Adipocyte (in vitro differentiated cells): ENCODE results near the gene SRCIN1.
"Not testable (repeated sequence)": the region's sequence is repeated elsewhere in the genome, so short reads cannot be mapped to it uniquely, and the experiment has no call there.

Experiments used
- DNase-seq: peaks from one replicate; pipeline ENCODE4 v3.0.0-alpha.2; 2015; ENCODE audit warnings: low read depth
- H3K27me3 ChIP-seq: replicated peaks from 2 replicates; pipeline ENCODE4 v1.7.0; 2013; ENCODE audit warnings: mild to moderate bottlenecking, low read length, moderate library complexity; ENCODE audit not compliant: control insufficient read depth, insufficient read depth
- H3K36me3 ChIP-seq: 2 replicates; pipeline ENCODE4 v1.7.0; 2013; ENCODE audit warnings: low read length, mild to moderate bottlenecking, moderate library complexity; ENCODE audit not compliant: control insufficient read depth, insufficient read depth, severe bottlenecking
- H3K4me1 ChIP-seq: 2 replicates; pipeline ENCODE4 v1.7.0; 2013; ENCODE audit warnings: mild to moderate bottlenecking, low read length, moderate library complexity; ENCODE audit not compliant: control insufficient read depth, insufficient read depth
- H3K4me3 ChIP-seq: 2 replicates; pipeline ENCODE4 v1.7.0; 2013; ENCODE audit warnings: mild to moderate bottlenecking, low read length, moderate library complexity
- H3K9ac ChIP-seq: 2 replicates; pipeline ENCODE4 v1.7.0; 2013; ENCODE audit warnings: mild to moderate bottlenecking, low read length, moderate library complexity
- H3K9me3 ChIP-seq: 2 replicates; pipeline ENCODE4 v1.7.0; 2013; ENCODE audit warnings: mild to moderate bottlenecking, low read length, moderate library complexity; ENCODE audit not compliant: control insufficient read depth

The SRCIN1 gene

GRCh38 chr17:38626606-38627226 lies 21.0 kb upstream of the SRCIN1 start:
- peaks cover 22% of the 10 kb centered on the region for H3K27me3 ChIP-seq
- not testable (repeated sequence) for H3K4me1 ChIP-seq, DNase-seq, H3K36me3 ChIP-seq, H3K9ac ChIP-seq, H3K9me3 ChIP-seq, H3K4me3 ChIP-seq

GRCh38 chr17:38625482-38625881 lies 19.7 kb upstream of the SRCIN1 start:
- no peak overlapping the region for H3K4me3 ChIP-seq
- DNase-seq, result no peak
- H3K9me3 ChIP-seq, result no peaks in the 10 kb centered on the region
- no peaks in the 10 kb centered on the region for H3K36me3 ChIP-seq
- no peaks in the 10 kb centered on the region for H3K4me1 ChIP-seq
- no peak overlapping the region for H3K9ac ChIP-seq
- peaks cover 29% of the 10 kb centered on the region for H3K27me3 ChIP-seq

GRCh38 chr17:38624782-38625355 lies 19.1 kb upstream of the SRCIN1 start:
- not testable (repeated sequence) for H3K4me1 ChIP-seq, H3K4me3 ChIP-seq, H3K36me3 ChIP-seq, H3K9me3 ChIP-seq, DNase-seq, H3K9ac ChIP-seq
- peaks cover 35% of the 10 kb centered on the region for H3K27me3 ChIP-seq

GRCh38 chr17:38621538-38621937 lies 15.8 kb upstream of the SRCIN1 start:
- Histone ChIP-seq H3K9ac (no peak overlapping the region), H3K4me1 (no peaks in the 10 kb centered on the region), H3K27me3 (peaks cover 61% of the 10 kb centered on the region), H3K36me3 (no peaks in the 10 kb centered on the region), H3K9me3 (no peaks in the 10 kb centered on the region), H3K4me3 (no peak overlapping the region)
- no peak for DNase-seq

GRCh38 chr17:38620551-38621277 lies 15.0 kb upstream of the SRCIN1 start:
- Histone ChIP-seq H3K9me3 (no peaks in the 10 kb centered on the region), H3K4me3 (no peak overlapping the region), H3K36me3 (no peaks in the 10 kb centered on the region), H3K9ac (no peak overlapping the region), H3K27me3 (peaks cover 65% of the 10 kb centered on the region), H3K4me1 (no peaks in the 10 kb centered on the region)
- DNase-seq, result no peak

- peaks cover 62% of the 10 kb centered on the region for H3K27me3 ChIP-seq
- no peak for DNase-seq
- H3K9ac ChIP-seq, result no peak overlapping the region
- no peaks in the 10 kb centered on the region for H3K36me3 ChIP-seq
- H3K4me1 ChIP-seq, result no peaks in the 10 kb centered on the region
- H3K9me3 ChIP-seq, result no peaks in the 10 kb centered on the region
- H3K4me3 ChIP-seq, result no peak overlapping the region
Measured at GRCh38 chr17:38619937-38620550, 14.3 kb upstream of the SRCIN1 start.

GRCh38 chr17:38619451-38619795 lies 13.7 kb upstream of the SRCIN1 start:
- peaks cover 64% of the 10 kb centered on the region for H3K27me3 ChIP-seq

GRCh38 chr17:38617967-38618760 lies 12.4 kb upstream of the SRCIN1 start:
- H3K9ac ChIP-seq, result no peak overlapping the region
- H3K36me3 ChIP-seq, result no peaks in the 10 kb centered on the region
- no peak for DNase-seq
- no peaks in the 10 kb centered on the region for H3K4me1 ChIP-seq
- H3K27me3 ChIP-seq, result peaks cover 67% of the 10 kb centered on the region
- H3K9me3 ChIP-seq, result no peaks in the 10 kb centered on the region
- H3K4me3 ChIP-seq, result no peak overlapping the region

More at GRCh38 chr17:38619451-38619795, 13.7 kb upstream of the SRCIN1 start:
- Histone ChIP-seq H3K4me1 (no peaks in the 10 kb centered on the region), H3K4me3 (no peak overlapping the region), H3K9ac (no peak overlapping the region), H3K9me3 (no peaks in the 10 kb centered on the region), H3K36me3 (no peaks in the 10 kb centered on the region)
- no peak for DNase-seq

- no peak for DNase-seq
- peaks cover 63% of the 10 kb centered on the region for H3K27me3 ChIP-seq
Measured at GRCh38 chr17:38617074-38617860, 11.5 kb upstream of the SRCIN1 start.

GRCh38 chr17:38616361-38616760 lies 10.6 kb upstream of the SRCIN1 start:
- H3K27me3 ChIP-seq, result peaks cover 64% of the 10 kb centered on the region
- H3K4me3 ChIP-seq, result no peak overlapping the region
- no peaks in the 10 kb centered on the region for H3K4me1 ChIP-seq
- no peaks in the 10 kb centered on the region for H3K36me3 ChIP-seq
- H3K9ac ChIP-seq, result no peak overlapping the region
- H3K9me3 ChIP-seq, result peaks cover 11% of the 10 kb centered on the region
- DNase-seq, result no peak

More at GRCh38 chr17:38617074-38617860, 11.5 kb upstream of the SRCIN1 start:
- H3K9me3 ChIP-seq, result peaks cover 2% of the 10 kb centered on the region
- H3K9ac ChIP-seq, result no peak overlapping the region
- no peaks in the 10 kb centered on the region for H3K4me1 ChIP-seq
- H3K4me3 ChIP-seq, result no peak overlapping the region
- no peaks in the 10 kb centered on the region for H3K36me3 ChIP-seq
